A673 (cell line): ENCODE data around the gene NCAPG2. TPM values are rescaled to one million over a fixed set of nuclear protein-coding genes. Genes with fewer than 3 reads are reported as not detected.

Experiments
- BruUV-seq: library from RNA; stranded (reverse); fragments of 400-500 nt; replicated peaks from 2 replicates; lab custom pipeline; 2021; lab: Mats Ljungman, UMichigan
- CTCF ChIA-PET: fragments of 300-600 bp; sonication (Branson Sonifier 250); formaldehyde crosslinking; loops from one replicate; lab custom pipeline; 2022; ENCODE audit warnings: antibody characterized with exemption; lab: Charles Lee
- POLR2A ChIA-PET: fragments of 300-600 bp; sonication (Branson Sonifier 250); formaldehyde crosslinking; loops from one replicate; lab custom pipeline; 2022; ENCODE audit warnings: antibody characterized with exemption; ENCODE audit not compliant: low non-redundant PET; lab: Charles Lee
- DNase-seq: peaks from one replicate; pipeline ENCODE4 v3.0.0-alpha.2; 2015; ENCODE audit warnings: low spot score
- H3K27ac ChIP-seq: fragments of 200-600 bp; sonication (generic); 2 replicates; pipeline ENCODE4 v1.5.1; 2016; ENCODE audit warnings: mixed run types, low read depth, mild to moderate bottlenecking, mixed read lengths, antibody characterized with exemption, low read length; ENCODE audit not compliant: poor library complexity, severe bottlenecking
- H3K27me3 ChIP-seq: fragments of 200-600 bp; sonication (generic); replicated peaks from 2 replicates; pipeline ENCODE4 v1.6.1; 2017; ENCODE audit warnings: mixed run types, low read depth, mild to moderate bottlenecking, mixed read lengths, antibody characterized with exemption, low read length; ENCODE audit not compliant: insufficient read depth, poor library complexity
- H3K36me3 ChIP-seq: fragments of 200-600 bp; sonication (generic); 2 replicates; pipeline ENCODE4 v1.6.1; 2016; ENCODE audit warnings: mixed run types, mild to moderate bottlenecking, mixed read lengths, antibody characterized with exemption, low read length; ENCODE audit not compliant: insufficient read depth, poor library complexity, severe bottlenecking
- H3K4me1 ChIP-seq: fragments of 200-600 bp; sonication (generic); 2 replicates; pipeline ENCODE4 v1.6.1; 2017; ENCODE audit warnings: mixed run types, mild to moderate bottlenecking, mixed read lengths, antibody characterized with exemption, low read length; ENCODE audit not compliant: insufficient read depth, poor library complexity, severe bottlenecking
- H3K4me3 ChIP-seq: fragments of 200-600 bp; sonication (generic); 2 replicates; pipeline ENCODE4 v1.5.1; 2016; ENCODE audit warnings: low read depth, mixed run types, mild to moderate bottlenecking, mixed read lengths, low read length; ENCODE audit not compliant: poor library complexity, severe bottlenecking
- H3K9me3 ChIP-seq: fragments of 200-600 bp; sonication (generic); 2 replicates; pipeline ENCODE4 v1.6.1; 2016; ENCODE audit warnings: mixed run types, low read depth, mild to moderate bottlenecking, mixed read lengths, antibody characterized with exemption, low read length; ENCODE audit not compliant: poor library complexity, severe bottlenecking
- EZH2 ChIP-seq: fragments of 200-600 bp; sonication (generic); IDR thresholded peaks from 2 replicates; pipeline ENCODE4 v1.6.1; 2017; ENCODE audit warnings: borderline replicate concordance, low read depth, mild to moderate bottlenecking, mixed read lengths, antibody characterized with exemption, low read length; ENCODE audit not compliant: poor library complexity, severe bottlenecking
- intact Hi-C: fragments of 100-400 bp; cut with micrococcal nuclease; formaldehyde crosslinking; loops from one replicate; pipeline ENCODE4 v1.10.0; 2022; ENCODE audit not compliant: unreplicated experiment
- total RNA-seq: library from RNA; stranded (reverse); gene quantifications from 2 replicates; pipeline ENCODE4 v1.2.3, GENCODE V29; 2021
- TF ChIP-seq, protein P1 (sequence below): fragments of 300-800, 200-600 bp; sonication (generic); conservative IDR thresholded peaks from 2 replicates; pipeline ENCODE4 v1.5.1; 2017; ENCODE audit warnings: low read depth, mild to moderate bottlenecking, antibody characterized with exemption, low read length, moderate library complexity, mixed read lengths

Gene NCAPG2
- total RNA-seq, 1 experiment from 2014 or later = 127 TPM

DNA sequence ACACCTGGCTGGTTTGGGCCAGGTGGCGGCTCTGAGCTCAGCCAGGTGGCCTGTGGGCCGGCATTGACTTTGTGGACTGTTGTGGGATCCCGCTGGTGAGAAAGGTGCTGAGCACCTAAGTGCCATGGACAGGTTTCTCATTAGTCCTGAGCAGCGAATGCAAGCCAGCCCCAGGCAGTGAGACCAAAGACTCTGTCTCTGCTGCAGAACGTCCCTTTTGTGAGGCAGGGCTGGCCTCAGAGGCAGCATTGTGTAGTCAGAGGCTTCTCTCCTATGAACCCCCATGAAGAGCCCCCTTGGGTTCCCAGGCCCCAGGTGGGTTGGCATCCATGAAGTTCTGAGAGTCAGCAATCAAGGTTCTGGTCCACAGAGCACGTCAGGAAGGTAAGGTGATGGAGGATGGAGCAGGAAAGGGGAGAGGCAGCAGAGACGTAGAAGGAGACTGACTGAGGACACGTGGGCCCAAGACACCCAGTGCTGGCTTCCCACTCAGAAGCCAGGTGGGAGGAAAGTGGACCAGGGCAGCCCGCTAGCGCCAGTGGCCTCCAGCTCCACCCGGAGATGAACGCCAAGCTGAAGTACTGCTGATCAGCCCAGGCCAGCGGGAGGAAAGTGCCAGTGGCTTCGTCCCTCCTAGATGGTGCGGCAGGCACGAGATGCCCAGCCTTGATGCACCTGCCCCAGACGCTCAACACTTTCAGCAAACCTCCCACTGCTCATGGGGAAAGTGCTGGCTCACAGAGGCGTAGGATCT, 97.8 kb downstream of the NCAPG2 start:
- no peaks in the 10 kb centered on the region for H3K4me1 ChIP-seq
- TF ChIP-seq, protein P1, sequence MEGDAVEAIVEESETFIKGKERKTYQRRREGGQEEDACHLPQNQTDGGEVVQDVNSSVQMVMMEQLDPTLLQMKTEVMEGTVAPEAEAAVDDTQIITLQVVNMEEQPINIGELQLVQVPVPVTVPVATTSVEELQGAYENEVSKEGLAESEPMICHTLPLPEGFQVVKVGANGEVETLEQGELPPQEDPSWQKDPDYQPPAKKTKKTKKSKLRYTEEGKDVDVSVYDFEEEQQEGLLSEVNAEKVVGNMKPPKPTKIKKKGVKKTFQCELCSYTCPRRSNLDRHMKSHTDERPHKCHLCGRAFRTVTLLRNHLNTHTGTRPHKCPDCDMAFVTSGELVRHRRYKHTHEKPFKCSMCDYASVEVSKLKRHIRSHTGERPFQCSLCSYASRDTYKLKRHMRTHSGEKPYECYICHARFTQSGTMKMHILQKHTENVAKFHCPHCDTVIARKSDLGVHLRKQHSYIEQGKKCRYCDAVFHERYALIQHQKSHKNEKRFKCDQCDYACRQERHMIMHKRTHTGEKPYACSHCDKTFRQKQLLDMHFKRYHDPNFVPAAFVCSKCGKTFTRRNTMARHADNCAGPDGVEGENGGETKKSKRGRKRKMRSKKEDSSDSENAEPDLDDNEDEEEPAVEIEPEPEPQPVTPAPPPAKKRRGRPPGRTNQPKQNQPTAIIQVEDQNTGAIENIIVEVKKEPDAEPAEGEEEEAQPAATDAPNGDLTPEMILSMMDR = no peak
- TF ChIP-seq EZH2 = no peak
- no peaks in the 10 kb centered on the region for H3K9me3 ChIP-seq
- no peak for DNase-seq
- ChIA-PET CTCF (no interaction called here), POLR2A (no interaction called here)
- no peaks in the 10 kb centered on the region for H3K27me3 ChIP-seq
- intact Hi-C loops = no loop called here
- H3K27ac ChIP-seq = no peak overlapping the region
- no peaks in the 10 kb centered on the region for H3K36me3 ChIP-seq
- no peak overlapping the region for H3K4me3 ChIP-seq
- BruUV-seq = no TSS peak

DNA sequence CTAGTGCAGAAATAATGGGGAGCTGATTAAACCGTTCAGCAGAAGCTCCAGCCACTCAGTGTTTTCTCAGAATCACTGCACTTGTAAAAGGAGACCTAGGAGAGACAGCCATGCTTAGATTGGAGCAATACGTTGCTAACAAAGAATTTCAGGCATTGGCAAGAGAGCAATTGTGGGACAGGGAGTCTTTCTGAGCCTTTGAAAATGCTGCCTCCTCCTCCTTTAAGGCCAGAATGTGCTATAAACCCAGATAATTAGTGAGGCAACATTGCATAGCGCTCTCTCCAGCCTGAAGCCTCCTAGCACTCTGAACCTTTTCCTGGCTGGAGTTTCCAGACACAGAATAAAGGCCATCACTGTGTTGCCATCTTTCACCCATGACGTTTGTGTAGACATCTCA, 98.5 kb downstream of the NCAPG2 start:
- Histone ChIP-seq H3K36me3 (no peaks in the 10 kb centered on the region), H3K4me1 (no peaks in the 10 kb centered on the region), H3K4me3 (no peak overlapping the region), H3K27ac (no peak overlapping the region), H3K27me3 (no peaks in the 10 kb centered on the region), H3K9me3 (no peaks in the 10 kb centered on the region)
- BruUV-seq = no TSS peak
- no peak for TF ChIP-seq EZH2
- TF ChIP-seq, protein P1 = no peak
- DNase-seq = no peak
- intact Hi-C loops = no loop called here
- ChIA-PET CTCF (no interaction called here), POLR2A (no interaction called here)

DNA sequence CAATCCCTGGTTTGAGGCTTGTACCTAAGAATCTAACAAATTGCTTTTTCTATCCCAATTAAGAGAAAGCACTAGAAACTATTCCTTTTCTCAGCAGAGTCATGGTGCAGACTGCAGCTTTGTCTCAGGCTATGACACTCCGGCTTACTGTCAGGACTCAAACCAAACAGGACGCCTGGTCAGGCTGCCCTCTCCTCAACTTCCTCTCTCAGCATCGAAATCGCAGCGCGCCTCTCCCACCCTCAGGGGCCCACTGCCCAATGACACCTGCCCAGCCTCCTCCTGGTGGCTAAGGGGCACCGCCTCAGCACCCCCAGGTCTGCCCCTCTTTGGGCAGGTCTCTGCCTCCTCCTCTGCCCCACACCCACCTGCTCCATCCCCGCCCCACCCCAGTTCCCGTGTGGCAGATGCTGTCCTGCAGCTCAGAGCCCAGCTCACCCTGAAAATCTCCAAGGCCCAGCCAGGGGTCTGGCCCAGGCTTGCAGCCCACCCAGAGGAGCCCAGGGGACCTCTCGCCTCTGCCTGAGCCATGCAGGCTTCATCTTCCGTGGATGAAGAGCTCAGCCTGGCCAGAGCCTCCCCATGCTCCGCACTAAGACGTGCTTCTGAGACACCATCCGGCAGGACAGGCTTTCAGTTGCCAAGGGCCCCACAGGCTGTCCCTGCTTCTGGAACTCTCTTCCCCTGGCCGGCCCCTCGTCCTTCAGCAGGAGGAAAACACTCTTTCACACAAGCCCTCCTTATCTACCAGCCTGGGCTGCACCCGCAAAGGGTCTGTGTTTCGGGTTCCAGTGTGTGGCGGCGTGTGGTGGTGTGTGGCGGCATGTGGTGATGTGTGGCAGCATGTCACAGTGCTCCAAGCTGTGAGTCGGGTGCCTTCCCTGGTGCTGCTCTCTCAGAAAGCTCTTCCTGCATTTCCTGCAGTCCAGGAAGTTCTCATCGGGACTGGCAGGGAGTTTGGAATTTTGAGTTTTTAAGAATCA, 100.5 kb downstream of the NCAPG2 start:
- CTCF ChIA-PET = no interaction called here
- no TSS peak for BruUV-seq
- POLR2A ChIA-PET = no interaction called here
- Histone ChIP-seq H3K4me3 (no peak overlapping the region), H3K27ac (no peak overlapping the region), H3K27me3 (no peaks in the 10 kb centered on the region), H3K36me3 (no peaks in the 10 kb centered on the region), H3K4me1 (no peaks in the 10 kb centered on the region), H3K9me3 (no peaks in the 10 kb centered on the region)
- no peak for TF ChIP-seq EZH2
- TF ChIP-seq, protein P1 = no peak
- intact Hi-C loops = no loop called here
- DNase-seq = no peak
